Stimulated activated CD8-positive, alpha-beta memory T cell treated with anti-CD3 and anti-CD28 coated beads, Interleukin-7, amount 100 ng/mL, for 1 hour (primary cell): ENCODE results near the gene ISG15.
"Not testable (repeated sequence)": the region's sequence is repeated elsewhere in the genome, so short reads cannot be mapped to it uniquely, and the experiment has no call there.

ENCODE experiments used
- DNase-seq, 2 donors: peaks; one replicate each; pipeline ENCODE4 v3.0.0-alpha.2; 2020; ENCODE audit warnings: low read depth in 2 of 2

Gene ISG15

DNA sequence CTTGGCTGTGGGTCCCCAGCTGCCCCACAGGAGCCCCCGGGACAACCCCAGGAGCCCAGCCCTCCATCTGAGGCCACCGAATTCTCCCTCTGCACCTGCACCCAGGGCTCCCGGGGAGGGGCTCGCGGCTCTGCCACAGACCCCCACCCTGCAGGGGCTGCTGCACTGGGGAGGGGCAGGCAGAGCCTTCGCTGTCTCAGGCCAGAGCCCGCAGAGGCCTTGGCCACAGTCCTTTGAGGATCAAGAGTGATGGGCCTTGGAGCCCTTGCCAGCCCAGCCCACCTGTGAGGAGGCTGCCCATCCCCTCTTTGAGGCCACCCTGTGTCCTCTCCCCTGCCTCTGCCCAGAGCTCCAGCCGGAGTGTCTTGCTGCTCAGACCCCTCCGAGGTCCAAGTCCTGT is 37.9 kb upstream of the ISG15 start:
- no peak for DNase-seq

DNA sequence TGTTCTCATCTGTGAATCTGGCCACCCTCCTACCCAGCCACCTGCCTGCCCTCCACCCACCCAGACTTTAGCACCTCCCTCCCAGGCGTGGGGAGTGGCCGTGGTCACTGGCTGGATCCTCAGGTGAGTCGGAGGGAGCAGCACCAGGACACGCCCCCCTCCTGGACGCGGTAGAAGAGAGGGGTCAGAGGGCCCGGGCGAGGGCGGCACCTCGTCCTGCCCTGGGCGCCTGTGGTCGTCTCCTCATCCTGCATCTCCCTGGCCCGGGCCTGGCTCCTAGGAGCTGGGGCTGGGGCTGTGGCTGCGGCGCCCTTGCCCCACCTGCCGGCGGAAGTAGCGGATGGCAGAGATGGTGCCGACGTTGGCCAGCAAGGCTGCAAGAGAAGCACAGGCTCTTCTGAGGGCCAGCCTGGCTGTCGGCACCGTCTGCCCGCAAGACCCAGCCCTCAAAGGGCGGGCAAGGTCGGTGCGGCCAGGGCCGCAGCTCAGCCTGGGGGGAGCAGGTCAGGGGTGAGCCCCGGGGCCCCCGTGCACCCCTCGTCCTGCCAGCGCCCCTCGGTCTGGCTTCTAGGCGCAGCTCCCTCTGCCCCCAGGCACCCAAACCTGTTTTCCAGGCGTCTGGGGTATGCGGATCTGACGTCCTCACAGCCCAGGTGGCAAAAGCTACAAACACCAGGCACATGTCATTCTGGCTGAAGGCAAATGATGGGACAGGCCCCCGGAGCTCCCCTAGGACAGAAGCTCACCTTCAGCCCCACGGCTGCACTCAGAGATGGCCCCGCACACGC is 37.2 kb upstream of the ISG15 start:
- peak in 1 of 2 donors; percentile 45 for DNase-seq

DNA sequence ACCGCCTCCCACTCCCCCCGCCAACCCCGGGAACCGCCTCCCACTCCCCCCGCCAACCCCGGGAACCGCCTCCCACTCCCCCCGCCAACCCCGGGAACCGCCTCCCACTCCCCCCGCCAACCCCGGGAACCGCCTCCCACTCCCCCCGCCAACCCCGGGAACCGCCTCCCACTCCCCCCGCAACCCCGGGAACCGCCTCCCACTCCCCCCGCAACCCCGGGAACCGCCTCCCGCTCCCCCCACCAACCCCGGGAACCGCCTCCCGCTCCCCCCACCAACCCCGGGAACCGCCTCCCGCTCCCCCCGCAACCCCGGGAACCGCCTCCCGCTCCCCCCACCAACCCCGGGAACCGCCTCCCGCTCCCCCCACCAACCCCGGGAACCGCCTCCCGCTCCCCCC is 36.5 kb upstream of the ISG15 start:
- not testable (repeated sequence) for DNase-seq

DNA sequence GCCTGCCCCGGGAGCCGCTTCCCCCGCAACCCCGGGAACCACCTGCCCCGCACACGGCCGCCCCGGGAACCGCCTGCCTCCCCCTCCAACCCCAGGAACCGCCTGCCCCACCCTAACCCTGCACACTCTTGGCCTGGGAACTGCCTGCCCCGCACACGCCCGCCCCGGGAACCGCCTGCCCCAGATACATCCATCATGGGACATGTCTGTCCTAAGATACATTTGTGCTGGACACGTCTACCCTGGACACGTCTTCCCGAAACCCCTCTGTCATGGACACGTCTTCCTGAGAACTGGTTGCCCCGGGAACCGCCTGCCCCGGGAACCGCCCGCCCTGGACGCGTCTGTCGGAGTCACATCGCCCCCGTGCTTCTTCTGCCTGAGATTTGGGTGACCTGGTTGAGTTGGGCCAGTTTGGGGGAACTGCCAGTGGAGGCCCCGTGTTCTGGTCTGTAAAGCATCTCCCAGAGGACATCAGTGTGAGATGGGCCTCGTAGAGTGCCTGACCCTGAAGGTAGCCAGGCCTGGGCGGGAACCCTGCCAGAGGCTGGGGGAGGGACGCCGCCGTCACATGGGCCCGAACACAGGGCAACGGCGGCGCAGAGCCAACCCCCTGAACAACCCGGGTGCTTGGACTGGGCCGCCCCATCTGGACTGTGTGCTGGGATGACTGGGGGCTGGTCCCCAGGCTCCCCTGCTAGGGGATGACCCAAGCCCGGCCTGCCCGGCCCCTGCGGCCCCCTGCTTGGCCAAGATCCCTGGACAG is 35.0 kb upstream of the ISG15 start:
- no peak for DNase-seq

DNA sequence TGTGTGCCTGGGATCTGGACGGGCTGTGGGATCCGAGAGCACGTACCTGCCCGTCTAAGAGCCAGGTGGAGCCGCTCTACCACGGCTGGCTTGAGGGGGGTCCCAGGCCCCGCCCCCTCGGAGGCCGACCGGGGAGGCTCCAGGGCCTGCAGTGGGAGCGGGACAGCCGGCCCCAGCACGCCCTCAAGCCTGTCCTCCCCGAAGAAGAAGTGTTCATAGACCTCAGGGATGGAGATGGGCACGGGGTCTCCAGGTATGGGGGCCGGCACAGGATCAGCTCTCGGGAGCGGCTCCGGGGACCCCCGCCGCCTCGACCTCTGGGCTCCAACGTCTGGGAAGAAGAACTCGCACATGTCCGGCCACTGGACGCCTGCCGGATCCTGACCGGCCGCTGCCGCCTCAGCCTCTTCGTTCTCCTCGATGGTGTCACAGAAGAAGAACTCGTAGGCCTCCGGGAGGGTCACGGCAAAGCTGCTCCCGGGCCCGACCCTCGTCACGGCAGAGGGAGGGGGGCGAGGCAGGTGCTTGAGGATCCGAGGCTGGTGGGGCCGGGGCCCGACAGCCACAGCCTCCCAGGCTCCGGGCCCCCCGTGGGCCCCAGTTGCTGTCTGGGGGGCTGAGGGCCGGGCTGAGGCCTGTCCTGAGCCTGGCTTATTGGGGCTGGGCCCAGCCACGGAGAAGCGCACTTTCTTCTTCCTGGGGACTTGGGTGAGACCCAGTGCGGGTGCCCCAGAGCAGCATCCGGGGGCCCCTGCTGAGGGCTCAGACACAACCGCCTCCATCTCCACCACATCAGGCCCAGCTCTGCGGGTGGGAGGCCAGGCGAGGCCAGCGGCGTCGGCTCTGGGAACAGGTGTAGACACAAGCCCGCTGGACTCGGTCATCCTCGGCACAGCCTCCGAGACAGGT is 34.2 kb upstream of the ISG15 start:
- DNase-seq = no peak

DNA sequence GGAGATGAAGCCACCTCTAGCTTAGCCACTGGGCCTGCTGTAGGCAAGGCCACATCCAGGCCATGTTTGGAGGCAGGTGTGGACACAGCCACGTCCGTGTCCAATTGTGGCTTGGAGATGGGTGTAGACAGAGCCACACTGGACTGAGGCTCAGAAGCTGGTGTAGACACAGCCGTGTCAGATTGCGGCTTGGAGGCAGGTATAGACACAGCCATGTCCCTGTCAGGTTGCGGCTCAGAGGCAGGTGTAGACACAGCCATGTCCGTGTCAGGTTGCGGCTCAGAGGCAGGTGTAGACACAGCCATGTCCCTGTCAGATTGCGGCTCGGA is 33.6 kb upstream of the ISG15 start:
- no peak for DNase-seq

DNA sequence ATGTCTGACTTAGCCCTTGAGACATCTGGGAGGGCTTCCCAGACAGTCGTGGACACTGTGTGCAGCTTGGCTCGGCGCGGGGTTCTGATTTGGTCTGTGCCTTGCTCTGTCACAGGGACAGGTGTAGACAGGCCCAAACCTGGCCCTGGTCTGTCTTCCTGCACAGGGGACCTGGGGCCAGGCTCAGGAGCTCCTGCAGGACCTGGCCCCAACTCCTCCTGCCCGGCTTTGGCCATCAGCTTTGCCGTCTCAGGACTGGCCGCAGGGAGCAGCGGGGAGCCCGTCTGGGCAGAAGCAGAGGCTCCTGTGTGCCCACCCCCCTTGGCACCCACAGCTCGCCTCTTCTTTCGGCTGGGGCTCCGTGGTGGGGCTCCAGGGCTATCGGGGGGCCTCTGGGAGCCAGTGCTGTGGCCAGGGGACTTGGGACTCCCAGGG is 33.1 kb upstream of the ISG15 start:
- no peak for DNase-seq

DNA sequence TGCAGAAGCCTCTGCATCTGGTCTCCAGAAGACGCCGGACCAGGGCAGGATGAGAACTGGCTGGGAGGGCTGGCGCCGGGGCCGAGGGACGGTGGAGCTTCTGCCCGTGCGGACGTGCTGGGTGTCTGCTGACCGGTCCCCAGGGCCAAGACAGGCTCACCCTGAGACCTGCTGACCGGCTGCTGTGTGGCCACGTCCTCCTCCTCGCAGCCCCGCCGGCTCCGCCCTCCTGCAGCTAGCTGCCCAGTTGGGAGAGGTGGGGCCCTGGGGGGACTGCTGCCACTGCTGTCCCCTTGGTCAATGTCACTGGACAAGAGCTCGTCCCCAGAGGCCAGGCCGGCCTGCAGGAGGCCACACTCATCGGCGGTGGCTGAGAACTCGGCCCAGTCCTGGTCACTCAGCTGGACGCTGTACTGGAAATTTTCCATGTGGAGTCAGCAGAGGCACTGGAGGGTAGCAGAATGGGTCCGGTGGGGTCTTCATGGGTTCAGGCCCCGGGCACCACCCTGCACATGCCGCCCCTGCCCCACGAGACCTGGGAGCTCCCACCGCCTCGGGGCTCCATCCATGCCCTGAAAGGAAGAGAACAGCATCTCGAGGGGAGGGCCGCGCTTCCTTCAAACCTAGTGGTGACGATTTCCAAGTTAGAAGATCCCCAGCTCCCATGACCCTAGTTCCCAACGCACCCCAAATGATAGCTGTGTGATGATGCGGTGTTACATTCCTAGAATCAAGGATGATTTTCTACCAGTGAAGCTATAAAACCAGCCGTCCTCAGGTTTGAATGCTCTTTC is 32.5 kb upstream of the ISG15 start:
- DNase-seq = no peak

DNA sequence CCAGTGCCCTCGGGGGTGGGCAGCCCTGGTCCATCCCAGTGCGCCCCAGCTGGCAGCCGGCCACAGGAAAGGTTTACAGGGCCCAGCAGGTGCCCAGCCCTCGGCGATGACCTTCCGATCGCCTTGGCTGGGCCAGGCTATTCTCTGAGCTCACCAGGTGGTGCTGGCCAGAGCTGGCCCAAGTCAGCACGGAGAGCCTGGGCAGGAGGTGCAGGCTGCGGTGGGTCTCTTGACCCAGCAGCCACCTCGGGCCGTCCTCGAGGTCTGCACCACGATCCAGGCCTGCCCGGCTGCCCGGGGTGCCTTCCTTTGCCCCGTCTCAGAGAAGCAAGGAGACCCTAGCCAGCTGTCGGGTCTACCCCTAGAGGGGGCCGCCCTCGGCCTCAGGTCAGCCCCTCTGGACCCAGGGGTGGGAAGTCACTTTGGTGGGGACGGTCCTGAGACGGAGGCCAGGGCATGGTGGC is 31.8 kb upstream of the ISG15 start:
- DNase-seq = no peak

DNA sequence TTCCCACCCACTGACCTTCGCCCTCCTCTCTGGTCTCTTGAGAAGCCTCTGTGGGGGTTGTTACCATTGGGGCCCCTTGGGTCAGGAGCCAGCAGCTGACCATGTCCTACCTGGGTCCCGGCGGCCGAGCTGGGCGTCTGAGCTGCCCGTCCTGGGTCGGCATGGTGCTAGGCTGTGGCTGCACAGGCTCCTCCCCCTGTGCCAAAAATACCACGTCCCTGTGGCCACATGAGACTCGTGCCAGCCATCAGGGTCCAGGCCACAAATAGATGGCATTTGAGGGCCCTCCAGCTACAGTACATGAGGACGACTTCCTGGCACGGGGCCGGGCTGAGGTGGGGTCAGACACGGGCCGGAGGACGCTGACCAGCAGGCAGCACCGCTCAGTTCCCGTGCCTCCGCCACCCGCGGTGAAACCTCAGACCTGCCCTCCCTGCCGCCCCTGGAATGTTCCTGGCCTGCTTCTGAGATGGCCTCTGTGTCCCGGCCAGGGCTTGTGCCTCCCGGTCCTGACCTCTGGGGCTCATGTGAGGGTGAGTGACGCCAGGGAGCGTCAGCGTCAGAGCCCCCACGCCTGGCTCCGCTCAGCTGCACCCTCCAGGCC is 31.2 kb upstream of the ISG15 start, which contains the start of gene PERM1:
PERM1 (minus strand) TSS at position 139 of the 604 bp plus-strand sequence. CDS start 1,064 bp downstream, outside the sequence.
- no peak for DNase-seq

DNA sequence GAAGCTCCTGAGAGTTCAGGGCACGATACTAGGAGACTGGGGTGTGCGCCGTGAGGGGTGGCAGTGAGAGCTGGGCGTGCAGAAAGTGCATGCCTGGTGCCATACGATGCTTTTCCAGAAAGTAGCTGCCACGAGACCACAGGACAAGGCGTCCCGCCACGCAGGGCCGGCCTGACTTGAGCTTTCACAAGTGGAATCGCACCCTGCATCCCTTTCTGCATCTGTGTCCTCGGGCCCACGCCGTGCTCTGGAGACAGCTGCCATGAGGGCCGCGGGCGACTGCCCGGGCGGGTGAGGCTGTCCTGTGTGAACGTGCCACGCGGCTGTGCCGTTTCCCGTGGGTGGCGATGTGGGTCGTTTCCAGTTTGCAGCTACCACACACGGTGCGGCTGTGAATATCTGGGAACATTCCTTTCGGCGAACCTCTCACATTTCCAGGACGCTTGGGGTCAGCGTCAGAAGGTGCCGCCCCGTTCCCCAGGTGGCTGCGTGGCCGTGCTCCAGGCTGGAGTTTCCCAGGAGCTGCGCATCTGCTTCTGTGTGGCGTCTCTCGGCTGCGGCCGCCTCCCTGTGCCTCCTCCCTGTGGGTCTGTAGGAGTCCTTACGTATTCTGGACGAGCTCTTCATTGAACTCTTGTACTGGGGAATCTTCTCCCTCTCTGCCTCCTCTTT is 30.4 kb upstream of the ISG15 start:
- no peak for DNase-seq

DNA sequence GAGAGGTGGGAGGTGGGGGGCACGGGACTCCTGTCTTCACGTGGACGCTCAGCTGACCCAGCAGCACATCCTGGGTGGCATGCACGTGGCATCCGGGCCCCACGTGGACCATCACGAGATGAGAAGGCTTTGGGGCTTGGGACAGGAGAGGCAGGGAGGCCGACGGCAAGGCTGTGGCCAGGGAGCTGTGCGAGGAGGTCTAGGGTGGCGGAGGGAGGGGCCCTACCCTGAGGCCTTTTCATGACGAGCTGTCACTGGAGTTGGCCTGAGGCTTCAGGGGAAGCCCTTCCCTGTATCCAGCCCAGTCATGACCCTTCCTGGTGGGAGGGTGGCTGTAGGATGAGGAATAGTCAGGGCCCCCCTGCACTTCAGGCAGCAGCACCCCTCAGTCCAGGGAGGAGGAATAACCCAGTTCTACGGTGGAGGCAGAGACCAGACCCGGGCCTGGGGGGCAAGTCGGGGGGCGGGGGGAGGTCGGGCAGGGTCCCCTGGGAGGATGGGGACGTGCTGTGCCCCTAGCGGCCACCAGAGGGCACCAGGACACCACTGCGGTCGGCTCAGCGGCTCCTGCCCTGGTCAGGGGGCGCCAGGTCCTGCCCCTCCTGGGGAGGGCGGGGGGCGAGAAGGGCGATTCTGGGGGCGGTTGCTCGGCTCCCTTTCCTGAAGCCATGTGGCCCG is 29.4 kb upstream of the ISG15 start:
- peak; percentile 41 to 50 for DNase-seq

DNA sequence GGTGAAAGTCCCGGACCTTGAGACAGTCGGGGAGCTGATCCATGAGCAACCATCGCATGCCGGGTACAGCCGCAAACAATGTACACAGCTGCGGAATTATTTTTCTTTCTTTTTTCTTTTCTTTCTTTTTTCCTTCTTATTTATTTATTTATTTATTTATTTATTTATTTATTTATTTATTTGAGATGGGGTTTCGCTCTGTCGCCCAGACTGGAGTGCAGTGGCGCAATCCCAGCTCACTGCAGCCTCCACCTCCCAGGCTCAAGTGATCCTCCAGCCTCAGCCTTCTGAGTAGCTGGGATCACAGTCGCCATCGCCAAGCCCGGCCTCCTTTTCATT is 28.9 kb upstream of the ISG15 start:
- DNase-seq = no peak

DNA sequence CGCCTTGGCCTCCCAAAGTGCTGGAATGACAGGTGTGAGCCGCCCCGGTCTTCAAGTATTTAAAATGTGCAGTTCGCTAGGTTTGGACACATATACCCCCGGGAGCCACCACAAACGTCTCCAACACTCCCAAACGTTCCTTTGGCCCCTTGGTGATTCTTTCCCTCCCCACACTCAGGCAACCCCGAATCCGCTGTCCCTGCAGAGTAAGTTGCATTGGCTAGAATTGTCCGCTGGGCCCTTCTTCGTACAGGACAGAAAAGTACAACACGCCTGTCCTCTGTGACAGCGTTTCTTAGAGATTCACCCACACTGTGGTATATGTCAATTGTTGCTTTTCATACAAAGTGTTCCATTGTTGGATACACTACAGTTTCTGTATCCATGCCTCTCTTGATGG is 28.2 kb upstream of the ISG15 start:
- DNase-seq = no peak

DNA sequence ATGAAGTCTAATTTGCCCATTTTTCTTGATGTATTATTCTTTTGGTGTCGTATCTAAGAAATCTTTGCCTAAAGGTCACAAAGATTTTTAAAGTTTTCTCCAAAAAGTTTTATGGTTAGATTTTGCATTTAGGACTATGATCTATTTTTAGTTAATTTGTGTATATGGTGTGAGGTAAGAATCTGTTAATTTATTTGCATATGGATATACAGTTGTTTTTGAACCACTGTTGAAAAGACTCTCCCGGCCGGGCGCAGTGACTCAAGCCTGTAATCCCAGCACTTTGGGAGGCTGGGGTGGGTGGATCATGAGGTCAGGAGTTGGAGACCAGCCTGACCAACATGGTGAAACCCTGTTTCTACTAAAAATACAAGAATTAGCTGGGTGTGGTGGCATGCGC is 25.2 kb upstream of the ISG15 start:
- DNase-seq = not testable (repeated sequence)

DNA sequence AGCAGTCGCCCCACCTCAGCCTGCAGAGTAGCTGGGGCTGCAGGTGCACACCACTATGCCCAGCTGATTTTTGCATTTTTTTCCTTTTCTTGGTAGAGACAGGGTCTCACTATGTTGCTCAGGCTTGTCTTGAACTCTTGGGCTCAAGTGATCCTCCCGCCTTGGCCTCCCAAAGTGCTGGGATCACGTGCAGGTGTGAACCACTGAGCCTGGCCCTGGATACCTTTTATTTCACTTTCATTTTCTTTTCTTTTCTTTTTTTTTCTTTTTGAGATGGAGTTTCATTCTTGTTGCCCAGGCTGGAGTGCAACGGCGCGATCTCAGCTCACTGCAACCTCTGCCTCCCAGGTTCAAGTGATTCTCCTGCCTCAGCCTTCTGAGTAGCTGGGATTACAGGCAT is 22.0 kb upstream of the ISG15 start:
- DNase-seq = not testable (repeated sequence)

DNA sequence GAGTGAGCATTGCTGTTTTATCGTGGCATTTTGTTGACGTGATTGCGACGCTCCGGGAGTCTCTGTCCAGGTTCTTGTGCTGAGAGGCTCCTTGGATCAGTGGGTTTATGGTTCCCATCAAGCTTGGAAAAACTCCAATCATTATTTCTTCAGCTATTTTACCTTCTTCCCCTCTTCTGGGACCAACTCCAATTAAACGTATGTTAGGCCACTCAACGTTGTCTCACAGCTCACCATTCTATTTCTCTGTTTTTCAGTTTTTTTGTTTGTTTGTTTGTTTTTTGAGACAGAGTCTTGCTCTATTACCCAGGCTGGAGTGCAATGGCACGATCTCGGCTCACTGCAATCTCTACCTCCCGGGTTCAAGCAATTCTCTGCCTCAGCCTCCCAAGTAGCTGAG is 21.4 kb upstream of the ISG15 start:
- DNase-seq = no peak

DNA sequence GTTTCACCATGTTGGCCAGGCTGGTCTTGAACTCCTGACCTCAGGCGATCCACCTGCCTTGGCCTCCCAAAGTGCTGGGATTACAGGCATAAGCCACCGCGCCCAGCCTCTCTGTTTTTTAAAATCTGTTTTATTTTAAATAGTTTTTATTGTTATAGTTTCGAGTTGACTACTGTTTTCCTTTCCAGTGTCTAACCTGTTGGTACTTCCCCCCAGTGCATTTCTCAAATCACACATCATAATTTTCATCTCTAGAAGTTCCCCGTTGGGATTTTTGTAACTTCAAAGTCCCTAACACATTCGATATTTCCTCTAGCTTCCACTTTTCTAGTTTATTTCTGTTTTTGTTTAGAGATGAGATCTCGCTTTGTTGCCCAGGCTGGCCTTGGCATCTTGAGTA is 20.9 kb upstream of the ISG15 start:
- no peak for DNase-seq

DNA sequence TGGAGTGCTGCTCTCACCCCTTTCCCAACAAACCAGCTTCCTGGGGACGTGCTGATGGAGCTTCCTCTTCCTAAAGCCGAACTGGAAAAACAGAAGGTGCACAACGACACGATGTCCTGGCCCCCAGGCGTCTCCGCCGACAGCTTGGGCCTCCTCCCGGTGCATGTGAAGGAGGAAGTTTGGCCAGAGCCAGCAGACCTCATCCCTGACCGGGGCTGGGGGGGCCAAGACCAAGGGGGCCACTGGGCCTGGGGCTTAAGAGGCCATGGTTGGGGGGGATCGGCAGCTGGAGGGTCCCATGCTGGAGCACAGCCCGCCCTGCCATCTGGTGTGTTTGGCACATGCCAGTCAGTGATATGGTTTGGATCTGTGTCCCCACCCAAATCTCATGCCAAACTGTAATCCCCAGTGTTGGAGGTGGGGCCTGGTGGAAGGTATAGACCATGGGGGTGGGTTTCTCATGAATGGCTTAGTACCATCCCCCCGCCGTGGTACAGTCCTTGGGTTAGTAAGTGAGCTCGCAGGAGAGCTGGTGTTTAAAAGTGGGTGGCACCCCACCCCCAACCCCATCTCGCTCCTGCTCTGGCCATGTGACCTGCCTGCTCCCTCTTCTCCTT is 19.8 kb upstream of the ISG15 start:
- no peak for DNase-seq
